T-helper 2 cell treated with Interferon-gamma antibody and Interleukin-4, amounts not matched to agents 5 μg/mL and 100 μg/mL, for 36 hours (primary cell): ENCODE results near the gene LCN9.
"Not testable (repeated sequence)": the region's sequence is repeated elsewhere in the genome, so short reads cannot be mapped to it uniquely, and the experiment has no call there.

ENCODE experiments used
- DNase-seq: peaks from one replicate; pipeline ENCODE4 v3.0.0; 2021; ENCODE audit warnings: low spot score
- H3K27ac Mint-ChIP-seq: one replicate; pipeline ENCODE4 v1.8.0; 2021; ENCODE audit warnings: mild to moderate bottlenecking, mixed read lengths
- H3K27me3 Mint-ChIP-seq: one replicate; pipeline ENCODE4 v1.8.0; 2021; ENCODE audit warnings: low read depth, mixed read lengths
- H3K36me3 Mint-ChIP-seq: one replicate; pipeline ENCODE4 v1.8.0; 2021; ENCODE audit warnings: low read depth, mixed read lengths
- H3K4me1 Mint-ChIP-seq: one replicate; pipeline ENCODE4 v1.8.0; 2021; ENCODE audit warnings: low read depth, mixed read lengths
- H3K4me3 Mint-ChIP-seq: one replicate; pipeline ENCODE4 v1.8.0; 2022; ENCODE audit warnings: mild to moderate bottlenecking, moderate library complexity, mixed read lengths
- H3K9me3 Mint-ChIP-seq: one replicate; pipeline ENCODE4 v1.8.0; 2021; ENCODE audit warnings: mixed read lengths

The LCN9 gene

DNA sequence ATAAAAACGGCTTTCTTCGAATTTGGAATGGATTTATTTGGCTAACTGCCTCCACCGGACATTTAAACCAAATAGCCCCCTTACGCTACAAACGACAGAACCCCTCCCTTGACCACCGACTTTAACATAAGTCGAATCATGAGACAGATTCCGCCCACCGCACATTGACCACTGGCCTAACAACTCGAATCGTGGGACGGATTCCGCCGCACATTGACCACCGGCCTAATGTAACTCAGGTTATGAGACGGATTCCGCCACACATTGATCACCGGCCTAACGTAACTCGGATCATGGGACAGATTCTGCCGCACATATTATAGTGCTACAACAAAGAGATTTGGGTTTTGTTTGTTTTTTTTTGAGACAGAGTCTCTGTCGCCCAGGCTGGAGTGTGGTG lies 2.7 kb upstream of the LCN9 start:
- Mint-ChIP-seq H3K36me3 (no peaks in the 10 kb centered on the region), H3K9me3 (no peaks in the 10 kb centered on the region), H3K27me3 (no peaks in the 10 kb centered on the region), H3K4me1 (no peaks in the 10 kb centered on the region), H3K27ac (no peak overlapping the region), H3K4me3 (no peak overlapping the region)
- no peak for DNase-seq

GRCh38 chr9:135661816-135662560 lies 1.1 kb upstream of the LCN9 start:
- H3K27ac Mint-ChIP-seq: no peak overlapping the region
- DNase-seq: no peak
- H3K9me3 Mint-ChIP-seq: no peaks in the 10 kb centered on the region
- H3K36me3 Mint-ChIP-seq: no peaks in the 10 kb centered on the region
- no peak overlapping the region for H3K4me3 Mint-ChIP-seq
- H3K4me1 Mint-ChIP-seq: no peaks in the 10 kb centered on the region
- no peaks in the 10 kb centered on the region for H3K27me3 Mint-ChIP-seq

- no peaks in the 10 kb centered on the region for H3K27me3 Mint-ChIP-seq
- no peak overlapping the region for H3K4me3 Mint-ChIP-seq
- DNase-seq: no peak
- H3K9me3 Mint-ChIP-seq: no peaks in the 10 kb centered on the region
- no peaks in the 10 kb centered on the region for H3K4me1 Mint-ChIP-seq
- no peak overlapping the region for H3K27ac Mint-ChIP-seq
- H3K36me3 Mint-ChIP-seq: no peaks in the 10 kb centered on the region
Measured at GRCh38 chr9:135663451-135663770, 302 bp downstream of the LCN9 start.

- Mint-ChIP-seq H3K27me3 (no peaks in the 10 kb centered on the region), H3K4me1 (no peaks in the 10 kb centered on the region), H3K27ac (no peak overlapping the region), H3K9me3 (no peaks in the 10 kb centered on the region), H3K36me3 (no peaks in the 10 kb centered on the region), H3K4me3 (no peak overlapping the region)
- no peak for DNase-seq
Measured at GRCh38 chr9:135663857-135664256, 748 bp downstream of the LCN9 start.

DNA sequence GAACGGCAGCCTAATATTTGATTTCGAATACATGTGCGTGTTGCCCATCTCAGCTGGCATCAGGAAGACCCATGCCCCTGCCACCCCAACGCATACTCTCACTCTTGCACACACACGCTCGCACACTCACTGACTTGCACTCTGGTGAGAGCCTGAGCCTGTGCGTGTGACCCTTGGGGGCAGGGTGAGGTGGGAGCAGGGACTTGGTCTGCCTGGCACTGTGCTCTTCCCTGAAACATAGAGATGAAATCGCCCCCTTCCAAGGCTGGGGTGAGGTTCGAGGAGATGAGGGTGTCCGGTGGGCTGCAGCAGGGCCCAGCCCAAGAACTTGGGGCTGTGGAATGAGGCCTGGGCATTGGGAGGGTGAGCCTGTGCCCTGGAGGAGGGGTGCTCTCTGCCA lies 1.2 kb downstream of the LCN9 start:
- H3K27ac Mint-ChIP-seq: no peak overlapping the region
- DNase-seq: no peak
- no peaks in the 10 kb centered on the region for H3K9me3 Mint-ChIP-seq
- H3K4me1 Mint-ChIP-seq: no peaks in the 10 kb centered on the region
- no peak overlapping the region for H3K4me3 Mint-ChIP-seq
- H3K36me3 Mint-ChIP-seq: no peaks in the 10 kb centered on the region
- no peaks in the 10 kb centered on the region for H3K27me3 Mint-ChIP-seq

- no peak overlapping the region for H3K4me3 Mint-ChIP-seq
- no peak overlapping the region for H3K27ac Mint-ChIP-seq
- no peak for DNase-seq
- no peaks in the 10 kb centered on the region for H3K27me3 Mint-ChIP-seq
- H3K4me1 Mint-ChIP-seq: no peaks in the 10 kb centered on the region
- H3K9me3 Mint-ChIP-seq: no peaks in the 10 kb centered on the region
- H3K36me3 Mint-ChIP-seq: no peaks in the 10 kb centered on the region
Measured at GRCh38 chr9:135664801-135665794, 2.0 kb downstream of the LCN9 start.

- Mint-ChIP-seq H3K27ac (no peak overlapping the region), H3K36me3 (no peaks in the 10 kb centered on the region), H3K9me3 (no peaks in the 10 kb centered on the region), H3K4me1 (no peaks in the 10 kb centered on the region), H3K27me3 (no peaks in the 10 kb centered on the region), H3K4me3 (no peak overlapping the region)
- DNase-seq: no peak
Measured at GRCh38 chr9:135665795-135666189, 2.7 kb downstream of the LCN9 start.

DNA sequence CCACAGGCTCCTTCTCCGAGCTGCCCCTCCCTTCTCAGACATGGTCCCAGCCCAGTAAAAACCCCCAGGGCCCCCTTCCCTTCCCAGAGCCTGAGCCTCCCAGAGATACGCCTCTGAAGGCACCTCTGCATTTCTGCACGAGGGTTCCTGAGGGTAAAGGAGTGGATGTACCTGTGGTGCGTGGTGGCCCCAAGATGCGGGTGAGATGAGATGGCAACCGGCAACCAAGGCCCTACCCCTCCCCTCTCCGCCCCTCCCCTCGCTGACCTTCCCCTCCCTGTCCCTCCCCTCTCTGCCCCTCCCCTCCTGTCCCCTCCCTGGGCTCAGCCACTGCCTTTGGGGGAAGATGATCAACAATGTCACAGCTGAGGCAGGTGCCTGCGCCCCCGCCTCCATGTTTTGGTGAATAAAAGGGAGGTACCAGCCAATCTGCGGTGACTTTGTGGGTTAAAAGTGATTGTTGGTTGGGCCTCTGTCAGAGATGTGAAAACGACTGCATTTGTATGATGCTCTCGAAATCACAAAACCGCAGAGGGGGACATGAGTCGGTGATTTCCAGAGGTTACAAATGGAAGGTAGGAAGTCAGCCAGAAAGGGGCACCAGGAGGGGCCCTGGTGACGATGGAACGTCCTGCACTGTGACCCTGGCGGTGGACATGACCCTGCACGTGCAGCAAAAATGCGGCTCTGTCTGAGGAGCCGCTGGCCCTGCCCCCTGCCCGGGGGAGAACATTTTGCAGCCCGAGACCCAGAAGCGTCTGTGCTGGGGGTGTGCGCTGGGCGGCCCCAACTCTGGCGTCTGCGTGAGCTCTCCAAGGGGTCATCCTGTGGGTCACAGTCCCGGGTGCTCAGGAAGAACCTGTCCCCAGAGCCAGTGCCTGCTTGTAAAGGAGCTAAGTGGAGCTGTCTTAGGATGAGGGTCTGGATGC lies 3.7 kb downstream of the LCN9 start:
- no peak overlapping the region for H3K4me3 Mint-ChIP-seq
- no peak for DNase-seq
- no peaks in the 10 kb centered on the region for H3K36me3 Mint-ChIP-seq
- no peaks in the 10 kb centered on the region for H3K4me1 Mint-ChIP-seq
- no peaks in the 10 kb centered on the region for H3K27me3 Mint-ChIP-seq
- H3K9me3 Mint-ChIP-seq: no peaks in the 10 kb centered on the region
- H3K27ac Mint-ChIP-seq: no peak overlapping the region

- no peaks in the 10 kb centered on the region for H3K9me3 Mint-ChIP-seq
- no peak overlapping the region for H3K27ac Mint-ChIP-seq
- no peaks in the 10 kb centered on the region for H3K27me3 Mint-ChIP-seq
- H3K4me1 Mint-ChIP-seq: no peaks in the 10 kb centered on the region
- H3K36me3 Mint-ChIP-seq: no peaks in the 10 kb centered on the region
- DNase-seq: no peak
- no peak overlapping the region for H3K4me3 Mint-ChIP-seq
Measured at GRCh38 chr9:135667463-135668001, 4.4 kb downstream of the LCN9 start.

DNA sequence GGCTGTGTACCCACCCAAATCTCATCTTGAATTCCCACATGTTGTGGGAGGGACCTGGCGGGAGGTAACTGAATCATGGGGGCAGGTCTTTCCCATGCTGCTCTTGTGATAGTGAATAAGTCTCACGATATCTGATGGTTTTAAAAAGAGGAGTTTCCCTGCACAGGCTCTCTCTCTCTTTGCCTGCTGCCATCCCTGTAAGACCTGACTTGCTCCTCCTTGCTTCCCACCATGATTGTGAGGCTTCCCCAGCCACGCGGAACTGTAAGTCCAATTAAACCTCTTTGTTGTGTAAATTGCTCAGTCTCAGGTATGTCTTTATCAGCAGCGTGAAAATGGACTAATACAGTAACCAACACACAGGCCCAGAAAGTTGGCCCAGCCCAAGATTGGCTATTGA lies 5.9 kb downstream of the LCN9 start:
- H3K9me3 Mint-ChIP-seq, DNase-seq, H3K36me3 Mint-ChIP-seq, H3K4me1 Mint-ChIP-seq, H3K27me3 Mint-ChIP-seq, H3K27ac Mint-ChIP-seq, H3K4me3 Mint-ChIP-seq: not testable (repeated sequence)

DNA sequence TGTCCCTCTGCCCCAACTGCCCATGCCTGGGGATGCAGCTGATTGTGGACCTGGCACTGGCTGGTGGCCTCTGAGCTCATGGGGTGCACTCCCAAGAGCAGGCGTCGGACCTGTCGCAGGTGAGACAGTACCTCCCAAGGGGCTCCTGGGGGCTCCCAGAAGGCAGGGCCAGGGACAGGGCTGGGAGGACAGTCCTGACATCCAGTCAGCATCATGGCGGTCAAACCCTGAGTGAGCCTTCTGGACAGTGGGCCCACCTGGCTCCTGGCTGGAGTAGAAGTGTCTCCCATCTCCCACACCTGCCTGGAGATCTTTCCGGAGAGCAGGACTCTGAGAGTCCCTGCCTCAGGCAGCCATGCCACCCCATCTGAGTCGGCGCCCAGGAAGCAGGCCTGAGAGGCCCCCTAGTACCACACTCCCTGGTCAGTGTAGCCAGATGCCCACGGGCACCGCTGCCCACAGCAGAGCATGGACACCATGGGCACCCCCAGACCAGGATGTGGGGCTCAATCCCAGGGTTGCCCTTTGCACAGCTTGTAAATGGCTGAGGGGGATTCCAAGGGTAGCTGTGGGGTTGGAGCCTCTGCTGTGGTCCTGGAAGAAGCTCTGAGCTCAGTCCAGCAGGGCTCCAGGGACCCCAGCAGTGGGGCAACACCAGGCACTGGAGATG lies 6.6 kb downstream of the LCN9 start:
- Mint-ChIP-seq H3K4me3 (no peak overlapping the region), H3K9me3 (no peaks in the 10 kb centered on the region), H3K36me3 (no peaks in the 10 kb centered on the region), H3K27me3 (no peaks in the 10 kb centered on the region), H3K4me1 (no peaks in the 10 kb centered on the region), H3K27ac (no peak overlapping the region)
- no peak for DNase-seq

- no peaks in the 10 kb centered on the region for H3K36me3 Mint-ChIP-seq
- no peak for DNase-seq
- H3K9me3 Mint-ChIP-seq: no peaks in the 10 kb centered on the region
Measured at GRCh38 chr9:135670721-135671590, 7.8 kb downstream of the LCN9 start.

More at GRCh38 chr9:135670721-135671590, 7.8 kb downstream of the LCN9 start:
- Mint-ChIP-seq H3K4me1 (no peaks in the 10 kb centered on the region), H3K27ac (no peak overlapping the region), H3K4me3 (no peak overlapping the region), H3K27me3 (no peaks in the 10 kb centered on the region)
